Suprapubic skin (tissue), 4 donors: Measurements from ENCODE around the gene TSSK2.

Experiments used
- CTCF ChIP-seq, 2 donors: fragments of 200-600 bp in 1 of 2; fragments of 450-650 bp in 1 of 2; sonication (generic) in 1 of 2; IDR thresholded peaks; one replicate each; pipeline ENCODE4 v1.5.1; 2016 to 2019; ENCODE audit warnings: antibody characterized with exemption in 2 of 2, mild to moderate bottlenecking in 1 of 2, moderate library complexity in 1 of 2
- EP300 ChIP-seq: sonication (generic); formaldehyde crosslinking; IDR thresholded peaks from one replicate; pipeline ENCODE4 v1.6.1; 2017; ENCODE audit warnings: antibody characterized with exemption
- POLR2A ChIP-seq, 2 donors: fragments of 450-650 bp; IDR thresholded peaks; one replicate each; pipeline ENCODE4 v1.6.1; 2017; ENCODE audit warnings: antibody characterized with exemption in 2 of 2, mild to moderate bottlenecking in 2 of 2, moderate library complexity in 2 of 2
- POLR2AphosphoS5 ChIP-seq, 3 donors: sonication (generic); formaldehyde crosslinking; IDR thresholded peaks; one replicate each; pipeline ENCODE4 v1.6.1; 2017; ENCODE audit warnings: antibody characterized with exemption in 3 of 3

GRCh38 chr22:19175026-19175601, 44.0 kb downstream of the TSSK2 start:
- TF ChIP-seq CTCF (IDR thresholded peaks at IDR 0.05) (no peak), POLR2A (IDR thresholded peaks at IDR 0.05) (no peak), EP300 (no peak), POLR2AphosphoS5 (IDR thresholded peaks at IDR 0.05) (no peak)
